Measurements from ENCODE around the gene CBLIF.

- no peak for TF ChIP-seq POLR2A (IDR thresholded peaks at IDR 0.05; ENCODE audit: extremely low read depth, insufficient read length)
- TF ChIP-seq CTCF (IDR thresholded peaks at IDR 0.05; ENCODE audit: low read depth, low read length), result no peak
- TF ChIP-seq MAX (IDR thresholded peaks at IDR 0.05; ENCODE audit: low read depth, low read length), result no peak
Measured at GRCh38 chr11:59787816-59788215, 57.5 kb downstream of the CBLIF start.
